ENCODE results near the gene UTP14A. TPM values are rescaled to one million over a fixed set of nuclear protein-coding genes. Genes with fewer than 3 reads are reported as not detected.
"Not testable (repeated sequence)": the region's sequence is repeated elsewhere in the genome, so short reads cannot be mapped to it uniquely, and the experiment has no call there.

The UTP14A gene
- total RNA-seq (2021) (44.6 and 55.4 TPM in 2 replicates), Bru-seq, nascent RNA (percentile 90 among the genes with signal in this experiment), BruChase-seq, experiment 1, labeled RNA remaining after a 2-hour chase (percentile 85 among the genes with signal in this experiment), BruChase-seq, experiment 2, labeled RNA remaining after a 6-hour chase (percentile 92 among the genes with signal in this experiment)
- long read RNA-seq, transcript UTP14A-201 (15 exons, 2,488 nt), result major isoform, 90 of 102 reads
- long read RNA-seq, partial matches to known transcripts, result 10 of 102 reads
- long read RNA-seq, other reads (novel, unspliced or antisense), result 2 of 102 reads

- TSS peak; percentile 60 for BruUV-seq (replicated peaks)
- Histone ChIP-seq H3K36me3 (ENCODE audit: low read depth) (peaks cover 32% of the 10 kb centered on the region), H3K79me2 (ENCODE audit: low read depth) (peaks cover 28% of the 10 kb centered on the region), H3K27ac (peak within 1 kb of the TSS; percentile 72), H3K9me3 (ENCODE audit: insufficient read depth, low read depth) (no peaks in the 10 kb centered on the region), H3K4me3 (peak within 1 kb of the TSS; percentile 91), H3K9me2 (ENCODE audit: insufficient read depth) (no peaks in the 10 kb centered on the region), H3K27me3 (ENCODE audit: insufficient read depth, low read depth) (no peaks in the 10 kb centered on the region), H4K20me1 (ENCODE audit: insufficient read depth) (no peaks in the 10 kb centered on the region), H2AFZ (peak within 1 kb of the TSS; percentile 96), H3K4me2 (peak within 1 kb of the TSS; percentile 91), H3F3A (ENCODE audit: insufficient read depth, low read depth) (peaks cover 14% of the 10 kb centered on the region; the same call in 1 of the 2 replicates), H3K4me1 (replicated peaks; ENCODE audit: insufficient read depth) (peaks cover 22% of the 10 kb centered on the region)
- TF ChIP-seq CTCF (conservative IDR thresholded peaks at IDR 0.05), result no peak
- TF ChIP-seq EZH2 (IDR thresholded peaks at IDR 0.05; ENCODE audit: low read depth), result no peak
- intact Hi-C loops (cut with micrococcal nuclease; ENCODE audit: unreplicated experiment), result loop anchor here (1.0 to 10.0 kb wide), 3 partner anchors 29 to 151 kb away; no protein-coding TSS in a partner anchor
- ChIA-PET CTCF (interaction anchor here (0.6 to 1.4 kb wide), 3 partner anchors 19 to 180 kb away, joined by 7 to 11 read pairs (median 8); no protein-coding TSS in a partner anchor), POLR2A (ENCODE audit: unreplicated experiment) (interaction anchor here (0.6 to 1.1 kb wide), 5 partner anchors 60 to 302 kb away, joined by 4 to 24 read pairs (median 5); no protein-coding TSS in a partner anchor)
- peak; percentile 89 to 93 for DNase-seq
Observed at GRCh38 chrX:129905787-129906580, at the start of gene UTP14A. Gene UTP14A, plus strand, starts transcription at chrX:129906164. Its CDS starts 47 bp downstream, at chrX:129906211.

- POLR2A ChIA-PET (ENCODE audit: unreplicated experiment); H3K27me3 ChIP-seq (ENCODE audit: insufficient read depth, low read depth); H3K9me3 ChIP-seq (ENCODE audit: insufficient read depth, low read depth); DNase-seq; BruUV-seq (replicated peaks); H3F3A ChIP-seq (ENCODE audit: insufficient read depth, low read depth); H3K9me2 ChIP-seq (ENCODE audit: insufficient read depth); CTCF ChIA-PET; H3K4me1 ChIP-seq (replicated peaks; ENCODE audit: insufficient read depth); H4K20me1 ChIP-seq (ENCODE audit: insufficient read depth); intact Hi-C loops (cut with micrococcal nuclease; ENCODE audit: unreplicated experiment); H3K4me2 ChIP-seq; H3K4me3 ChIP-seq; H3K27ac ChIP-seq; H3K36me3 ChIP-seq (ENCODE audit: low read depth); H3K79me2 ChIP-seq (ENCODE audit: low read depth); H2AFZ ChIP-seq: not testable (repeated sequence)
Observed at GRCh38 chrX:129859134-129859533, 46.8 kb upstream of the UTP14A start.

- BruUV-seq (replicated peaks); POLR2A ChIA-PET (ENCODE audit: unreplicated experiment); H3K36me3 ChIP-seq (ENCODE audit: low read depth); H3K4me2 ChIP-seq; H3K79me2 ChIP-seq (ENCODE audit: low read depth); intact Hi-C loops (cut with micrococcal nuclease; ENCODE audit: unreplicated experiment); H3K4me1 ChIP-seq (replicated peaks; ENCODE audit: insufficient read depth); H3F3A ChIP-seq (ENCODE audit: insufficient read depth, low read depth); CTCF ChIA-PET; H3K9me2 ChIP-seq (ENCODE audit: insufficient read depth); H3K4me3 ChIP-seq; H3K27me3 ChIP-seq (ENCODE audit: insufficient read depth, low read depth); H2AFZ ChIP-seq; H3K27ac ChIP-seq; H4K20me1 ChIP-seq (ENCODE audit: insufficient read depth); H3K9me3 ChIP-seq (ENCODE audit: insufficient read depth, low read depth); DNase-seq: not testable (repeated sequence)
Observed at GRCh38 chrX:129866321-129866720, 39.6 kb upstream of the UTP14A start.

GRCh38 chrX:129872524-129872923, 33.4 kb upstream of the UTP14A start:
- Histone ChIP-seq H3K4me2 (no peak overlapping the region), H3K4me3 (no peak overlapping the region), H3K36me3 (ENCODE audit: low read depth) (no peaks in the 10 kb centered on the region), H4K20me1 (ENCODE audit: insufficient read depth) (no peaks in the 10 kb centered on the region), H3K9me2 (ENCODE audit: insufficient read depth) (no peaks in the 10 kb centered on the region), H3K27me3 (ENCODE audit: insufficient read depth, low read depth) (0 out of 2 replicates have a peak, but pooled peaks cover 8% of the 10 kb centered on the region), H3K9me3 (ENCODE audit: insufficient read depth, low read depth) (no peaks in the 10 kb centered on the region; the same call in 1 of the 2 replicates), H3K79me2 (ENCODE audit: low read depth) (no peaks in the 10 kb centered on the region), H3K27ac (no peak overlapping the region), H3F3A (ENCODE audit: insufficient read depth, low read depth) (peaks cover 15% of the 10 kb centered on the region; the same call in 1 of the 2 replicates), H3K4me1 (replicated peaks; ENCODE audit: insufficient read depth) (peaks cover 21% of the 10 kb centered on the region), H2AFZ (no peak overlapping the region)
- no peak for DNase-seq
- ChIA-PET CTCF (no interaction called here), POLR2A (ENCODE audit: unreplicated experiment) (no interaction called here)
- no peak for TF ChIP-seq EZH2 (IDR thresholded peaks at IDR 0.05; ENCODE audit: low read depth)
- TF ChIP-seq CTCF (conservative IDR thresholded peaks at IDR 0.05), result no peak
- no TSS peak for BruUV-seq (replicated peaks)
- intact Hi-C loops (cut with micrococcal nuclease; ENCODE audit: unreplicated experiment), result no loop called here

Data from PC-9 (cell line).